WTC11 (cell line): Measurements from ENCODE around the gene SSTR5. TPM values are rescaled to one million over a fixed set of nuclear protein-coding genes. Genes with fewer than 3 reads are reported as not detected.

Experiments
- ATAC-seq: fragments of 200-7000 bp; cut with Tn5 transposase; 2 replicates; pipeline ENCODE4 v1.10.0; 2021; ENCODE audit warnings: mild to moderate bottlenecking, moderate library complexity
- CTCF ChIA-PET: fragments of 300-600 bp; sonication (Branson Sonifier 250); formaldehyde crosslinking; loops from one replicate; lab custom pipeline; 2021; ENCODE audit warnings: antibody characterized with exemption; lab: Charles Lee
- POLR2A ChIA-PET: fragments of 350-600 bp; sonication (Branson Sonifier 250); formaldehyde crosslinking; loops from one replicate; lab custom pipeline; 2021; ENCODE audit warnings: antibody characterized with exemption; lab: Charles Lee
- DNase-seq: peaks from one replicate; pipeline ENCODE4 v3.0.0; 2021; ENCODE audit warnings: low spot score
- H3K27ac Mint-ChIP-seq: 2 replicates; pipeline ENCODE4 v1.8.0; 2021; ENCODE audit warnings: mixed read lengths
- H3K27me3 Mint-ChIP-seq: 2 replicates; pipeline ENCODE4 v1.8.0; 2021; ENCODE audit warnings: low read depth, mild to moderate bottlenecking, moderate library complexity, mixed read lengths
- H3K36me3 Mint-ChIP-seq: 2 replicates; pipeline ENCODE4 v1.8.0; 2021; ENCODE audit warnings: mixed read lengths
- H3K4me1 Mint-ChIP-seq: 2 replicates; pipeline ENCODE4 v1.8.0; 2022; ENCODE audit warnings: mixed read lengths
- H3K4me3 Mint-ChIP-seq: 2 replicates; pipeline ENCODE4 v1.8.0; 2021; ENCODE audit warnings: mild to moderate bottlenecking, moderate library complexity, mixed read lengths
- H3K9me3 Mint-ChIP-seq: 2 replicates; pipeline ENCODE4 v1.8.0; 2021; ENCODE audit warnings: mixed read lengths
- ELF4 ChIP-seq: sonication (generic); formaldehyde crosslinking; IDR thresholded peaks from 2 replicates; pipeline ENCODE4 v1.8.1; 2022; ENCODE audit warnings: low read depth, mild to moderate bottlenecking, moderate library complexity, missing genetic modification reagents
- FOXP1 ChIP-seq: sonication (generic); formaldehyde crosslinking; IDR thresholded peaks from 2 replicates; pipeline ENCODE4 v1.8.0; 2022; ENCODE audit warnings: missing genetic modification reagents, mild to moderate bottlenecking, moderate library complexity, borderline replicate concordance
- MXD4 ChIP-seq: fragments of 250-450 bp; sonication (Bioruptor Pico); IDR thresholded peaks from 2 replicates; pipeline ENCODE4 v1.8.0; 2021; ENCODE audit warnings: mild to moderate bottlenecking, moderate library complexity, borderline replicate concordance
- NR2C2 ChIP-seq: sonication (generic); formaldehyde crosslinking; IDR thresholded peaks from 2 replicates; pipeline ENCODE4 v1.8.0; 2022; ENCODE audit warnings: mild to moderate bottlenecking, missing genetic modification reagents
- USF1 ChIP-seq: sonication (generic); formaldehyde crosslinking; IDR thresholded peaks from 2 replicates; pipeline ENCODE4 v1.8.0; 2022; ENCODE audit warnings: mild to moderate bottlenecking, missing genetic modification reagents
- total RNA-seq: library from RNA; stranded (reverse); gene quantifications from 3 replicates; pipeline ENCODE4 v1.2.3, GENCODE V29; 2021
- TF ChIP-seq, protein P1 (sequence below): fragments of 250-450 bp; sonication (Bioruptor Pico); conservative IDR thresholded peaks from 2 replicates; pipeline ENCODE4 v1.9.0; 2021; ENCODE audit warnings: mild to moderate bottlenecking
- TF ChIP-seq, protein P2 (sequence below): sonication (generic); formaldehyde crosslinking; IDR thresholded peaks from 2 replicates; pipeline ENCODE4 v1.8.1; 2022; ENCODE audit warnings: missing genetic modification reagents, borderline replicate concordance
- TF ChIP-seq, protein P3 (sequence below): sonication (generic); formaldehyde crosslinking; IDR thresholded peaks from 2 replicates; pipeline ENCODE4 v1.8.1; 2023; ENCODE audit warnings: mild to moderate bottlenecking, missing genetic modification reagents, borderline replicate concordance
- TF ChIP-seq, protein P4 (sequence below): fragments of 200-600 bp; IDR thresholded peaks from 2 replicates; pipeline ENCODE4 v1.8.0; 2022; ENCODE audit warnings: antibody characterized with exemption
- TF ChIP-seq, protein P5 (sequence below): fragments of 250-450 bp; sonication (Bioruptor Pico); IDR thresholded peaks from 2 replicates; pipeline ENCODE4 v1.8.0; 2021; ENCODE audit warnings: mild to moderate bottlenecking
- TF ChIP-seq, protein P6 (sequence below): sonication (generic); formaldehyde crosslinking; IDR thresholded peaks from 2 replicates; pipeline ENCODE4 v1.8.1; 2023; ENCODE audit warnings: mild to moderate bottlenecking, missing genetic modification reagents
- TF ChIP-seq, protein P7 (sequence below): sonication (generic); formaldehyde crosslinking; IDR thresholded peaks from 2 replicates; pipeline ENCODE4 v1.8.0; 2023; ENCODE audit warnings: missing genetic modification reagents, mild to moderate bottlenecking, borderline replicate concordance

The SSTR5 gene
- total RNA-seq, 1 experiment from 2014 or later, result 0.61 TPM

DNA sequence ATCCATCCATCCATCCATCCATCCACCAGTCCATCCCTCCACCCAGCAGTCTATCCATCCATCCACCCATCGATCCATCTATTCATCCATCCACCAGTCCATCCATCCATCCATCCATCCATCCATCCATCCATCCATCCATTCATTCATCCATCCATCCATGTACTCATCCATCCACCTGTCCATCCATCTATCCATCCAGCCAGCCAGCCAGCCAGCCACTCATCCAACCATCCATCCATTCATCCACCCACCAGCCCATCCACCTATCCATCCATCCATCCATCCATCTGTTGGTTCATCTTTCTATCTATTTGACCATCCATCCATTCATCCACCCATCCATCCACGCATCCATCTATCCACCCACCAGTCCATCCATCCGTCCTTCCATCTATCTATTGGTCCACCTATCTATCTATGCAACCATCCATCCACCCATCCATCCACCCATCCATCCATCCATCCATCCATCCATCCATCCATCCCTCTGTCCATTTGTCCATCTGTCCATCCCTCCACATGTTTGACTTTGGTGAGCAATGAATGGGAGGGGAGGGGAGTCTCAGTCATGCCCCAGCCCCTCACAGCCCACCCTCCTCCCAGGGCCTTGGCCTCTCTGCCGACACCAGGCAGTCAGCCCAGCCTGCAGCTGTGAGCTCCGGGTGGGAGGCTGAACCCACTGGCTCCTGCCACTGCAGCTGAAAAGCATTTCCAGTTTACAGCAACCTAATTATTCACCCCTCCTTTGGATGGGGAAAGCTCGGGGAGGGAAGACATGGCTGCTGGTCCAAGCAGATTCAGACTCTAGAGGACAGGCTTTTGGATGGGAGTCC is 38.1 kb upstream of the SSTR5 start (continued):
- TF ChIP-seq, protein P1, sequence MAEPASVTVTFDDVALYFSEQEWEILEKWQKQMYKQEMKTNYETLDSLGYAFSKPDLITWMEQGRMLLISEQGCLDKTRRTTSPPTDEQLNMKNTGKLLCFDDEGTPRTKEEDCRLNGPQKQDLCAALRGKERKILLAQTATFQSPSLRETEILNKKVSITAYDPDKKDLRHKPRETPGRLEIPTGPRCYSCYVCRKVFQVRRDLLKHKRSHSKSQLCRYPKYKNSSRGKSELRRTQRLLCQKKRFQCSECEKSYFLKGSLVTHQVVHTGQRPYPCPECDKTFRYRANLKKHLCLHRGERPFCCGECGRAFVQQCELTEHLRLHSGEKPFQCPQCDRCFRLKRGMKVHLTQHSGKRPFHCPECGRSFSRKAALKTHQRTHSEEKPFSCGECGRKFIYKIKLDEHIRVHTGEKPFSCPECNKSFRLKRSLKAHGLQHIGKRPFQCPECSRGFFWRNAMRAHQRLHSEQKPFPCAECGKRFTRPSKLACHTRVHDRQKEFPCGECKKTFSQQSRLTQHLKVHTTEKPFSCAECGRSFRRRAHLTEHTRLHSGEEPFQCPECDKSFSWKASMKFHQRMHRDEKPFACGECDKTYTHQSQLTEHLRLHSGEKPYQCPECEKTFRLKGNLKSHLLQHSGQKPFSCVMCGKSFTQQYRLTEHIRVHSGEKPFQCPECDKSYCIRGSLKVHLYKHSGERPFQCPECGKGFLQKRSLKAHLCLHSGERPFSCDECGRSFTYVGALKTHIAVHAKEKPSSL (CRISPR knock-in tag), result no peak

DNA sequence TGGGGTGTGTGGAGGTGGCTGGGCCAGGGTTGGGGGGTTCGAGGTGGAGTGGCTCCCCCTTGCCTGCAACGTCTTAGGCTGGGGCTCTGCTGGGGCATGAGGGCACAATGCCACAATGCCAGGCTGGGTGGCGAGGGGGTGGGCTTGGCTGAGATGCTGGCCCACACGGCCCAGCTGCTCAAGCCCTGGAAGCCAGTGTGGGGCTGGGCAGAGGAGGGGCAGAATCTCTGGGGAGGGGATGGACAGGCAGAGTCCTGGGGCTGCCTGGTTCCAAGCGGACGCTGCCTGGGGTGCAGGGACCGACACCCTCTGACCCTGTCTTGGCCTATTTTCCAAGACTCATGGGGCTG is 37.5 kb upstream of the SSTR5 start:
- no peak for TF ChIP-seq NR2C2 (CRISPR knock-in tag)
- TF ChIP-seq, protein P2, sequence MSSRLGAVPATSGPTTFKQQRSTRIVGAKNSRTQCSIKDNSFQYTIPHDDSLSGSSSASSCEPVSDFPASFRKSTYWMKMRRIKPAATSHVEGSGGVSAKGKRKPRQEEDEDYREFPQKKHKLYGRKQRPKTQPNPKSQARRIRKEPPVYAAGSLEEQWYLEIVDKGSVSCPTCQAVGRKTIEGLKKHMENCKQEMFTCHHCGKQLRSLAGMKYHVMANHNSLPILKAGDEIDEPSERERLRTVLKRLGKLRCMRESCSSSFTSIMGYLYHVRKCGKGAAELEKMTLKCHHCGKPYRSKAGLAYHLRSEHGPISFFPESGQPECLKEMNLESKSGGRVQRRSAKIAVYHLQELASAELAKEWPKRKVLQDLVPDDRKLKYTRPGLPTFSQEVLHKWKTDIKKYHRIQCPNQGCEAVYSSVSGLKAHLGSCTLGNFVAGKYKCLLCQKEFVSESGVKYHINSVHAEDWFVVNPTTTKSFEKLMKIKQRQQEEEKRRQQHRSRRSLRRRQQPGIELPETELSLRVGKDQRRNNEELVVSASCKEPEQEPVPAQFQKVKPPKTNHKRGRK (CRISPR knock-in tag), result no peak
- TF ChIP-seq USF1, result no peak
- TF ChIP-seq, all 79 proteins: peak for 0

GRCh38 chr16:1036166-1036565 is 36.4 kb upstream of the SSTR5 start:
- no peak overlapping the region for H3K27ac Mint-ChIP-seq
- POLR2A ChIA-PET, result interaction anchor here (1.1 kb wide), 1 partner anchor 106 kb away, joined by 3 read pairs; no protein-coding TSS in a partner anchor
- TF ChIP-seq MXD4 (CRISPR knock-in tag) (no peak), FOXP1 (CRISPR knock-in tag) (no peak), ELF4 (CRISPR knock-in tag) (no peak)
- TF ChIP-seq, protein P3, sequence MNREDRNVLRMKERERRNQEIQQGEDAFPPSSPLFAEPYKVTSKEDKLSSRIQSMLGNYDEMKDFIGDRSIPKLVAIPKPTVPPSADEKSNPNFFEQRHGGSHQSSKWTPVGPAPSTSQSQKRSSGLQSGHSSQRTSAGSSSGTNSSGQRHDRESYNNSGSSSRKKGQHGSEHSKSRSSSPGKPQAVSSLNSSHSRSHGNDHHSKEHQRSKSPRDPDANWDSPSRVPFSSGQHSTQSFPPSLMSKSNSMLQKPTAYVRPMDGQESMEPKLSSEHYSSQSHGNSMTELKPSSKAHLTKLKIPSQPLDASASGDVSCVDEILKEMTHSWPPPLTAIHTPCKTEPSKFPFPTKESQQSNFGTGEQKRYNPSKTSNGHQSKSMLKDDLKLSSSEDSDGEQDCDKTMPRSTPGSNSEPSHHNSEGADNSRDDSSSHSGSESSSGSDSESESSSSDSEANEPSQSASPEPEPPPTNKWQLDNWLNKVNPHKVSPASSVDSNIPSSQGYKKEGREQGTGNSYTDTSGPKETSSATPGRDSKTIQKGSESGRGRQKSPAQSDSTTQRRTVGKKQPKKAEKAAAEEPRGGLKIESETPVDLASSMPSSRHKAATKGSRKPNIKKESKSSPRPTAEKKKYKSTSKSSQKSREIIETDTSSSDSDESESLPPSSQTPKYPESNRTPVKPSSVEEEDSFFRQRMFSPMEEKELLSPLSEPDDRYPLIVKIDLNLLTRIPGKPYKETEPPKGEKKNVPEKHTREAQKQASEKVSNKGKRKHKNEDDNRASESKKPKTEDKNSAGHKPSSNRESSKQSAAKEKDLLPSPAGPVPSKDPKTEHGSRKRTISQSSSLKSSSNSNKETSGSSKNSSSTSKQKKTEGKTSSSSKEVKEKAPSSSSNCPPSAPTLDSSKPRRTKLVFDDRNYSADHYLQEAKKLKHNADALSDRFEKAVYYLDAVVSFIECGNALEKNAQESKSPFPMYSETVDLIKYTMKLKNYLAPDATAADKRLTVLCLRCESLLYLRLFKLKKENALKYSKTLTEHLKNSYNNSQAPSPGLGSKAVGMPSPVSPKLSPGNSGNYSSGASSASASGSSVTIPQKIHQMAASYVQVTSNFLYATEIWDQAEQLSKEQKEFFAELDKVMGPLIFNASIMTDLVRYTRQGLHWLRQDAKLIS (CRISPR knock-in tag), result no peak
- TF ChIP-seq, protein P4, sequence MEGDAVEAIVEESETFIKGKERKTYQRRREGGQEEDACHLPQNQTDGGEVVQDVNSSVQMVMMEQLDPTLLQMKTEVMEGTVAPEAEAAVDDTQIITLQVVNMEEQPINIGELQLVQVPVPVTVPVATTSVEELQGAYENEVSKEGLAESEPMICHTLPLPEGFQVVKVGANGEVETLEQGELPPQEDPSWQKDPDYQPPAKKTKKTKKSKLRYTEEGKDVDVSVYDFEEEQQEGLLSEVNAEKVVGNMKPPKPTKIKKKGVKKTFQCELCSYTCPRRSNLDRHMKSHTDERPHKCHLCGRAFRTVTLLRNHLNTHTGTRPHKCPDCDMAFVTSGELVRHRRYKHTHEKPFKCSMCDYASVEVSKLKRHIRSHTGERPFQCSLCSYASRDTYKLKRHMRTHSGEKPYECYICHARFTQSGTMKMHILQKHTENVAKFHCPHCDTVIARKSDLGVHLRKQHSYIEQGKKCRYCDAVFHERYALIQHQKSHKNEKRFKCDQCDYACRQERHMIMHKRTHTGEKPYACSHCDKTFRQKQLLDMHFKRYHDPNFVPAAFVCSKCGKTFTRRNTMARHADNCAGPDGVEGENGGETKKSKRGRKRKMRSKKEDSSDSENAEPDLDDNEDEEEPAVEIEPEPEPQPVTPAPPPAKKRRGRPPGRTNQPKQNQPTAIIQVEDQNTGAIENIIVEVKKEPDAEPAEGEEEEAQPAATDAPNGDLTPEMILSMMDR, result no peak
- TF ChIP-seq, protein P5, sequence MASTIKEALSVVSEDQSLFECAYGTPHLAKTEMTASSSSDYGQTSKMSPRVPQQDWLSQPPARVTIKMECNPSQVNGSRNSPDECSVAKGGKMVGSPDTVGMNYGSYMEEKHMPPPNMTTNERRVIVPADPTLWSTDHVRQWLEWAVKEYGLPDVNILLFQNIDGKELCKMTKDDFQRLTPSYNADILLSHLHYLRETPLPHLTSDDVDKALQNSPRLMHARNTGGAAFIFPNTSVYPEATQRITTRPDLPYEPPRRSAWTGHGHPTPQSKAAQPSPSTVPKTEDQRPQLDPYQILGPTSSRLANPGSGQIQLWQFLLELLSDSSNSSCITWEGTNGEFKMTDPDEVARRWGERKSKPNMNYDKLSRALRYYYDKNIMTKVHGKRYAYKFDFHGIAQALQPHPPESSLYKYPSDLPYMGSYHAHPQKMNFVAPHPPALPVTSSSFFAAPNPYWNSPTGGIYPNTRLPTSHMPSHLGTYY, result no peak
- TF ChIP-seq, protein P6, sequence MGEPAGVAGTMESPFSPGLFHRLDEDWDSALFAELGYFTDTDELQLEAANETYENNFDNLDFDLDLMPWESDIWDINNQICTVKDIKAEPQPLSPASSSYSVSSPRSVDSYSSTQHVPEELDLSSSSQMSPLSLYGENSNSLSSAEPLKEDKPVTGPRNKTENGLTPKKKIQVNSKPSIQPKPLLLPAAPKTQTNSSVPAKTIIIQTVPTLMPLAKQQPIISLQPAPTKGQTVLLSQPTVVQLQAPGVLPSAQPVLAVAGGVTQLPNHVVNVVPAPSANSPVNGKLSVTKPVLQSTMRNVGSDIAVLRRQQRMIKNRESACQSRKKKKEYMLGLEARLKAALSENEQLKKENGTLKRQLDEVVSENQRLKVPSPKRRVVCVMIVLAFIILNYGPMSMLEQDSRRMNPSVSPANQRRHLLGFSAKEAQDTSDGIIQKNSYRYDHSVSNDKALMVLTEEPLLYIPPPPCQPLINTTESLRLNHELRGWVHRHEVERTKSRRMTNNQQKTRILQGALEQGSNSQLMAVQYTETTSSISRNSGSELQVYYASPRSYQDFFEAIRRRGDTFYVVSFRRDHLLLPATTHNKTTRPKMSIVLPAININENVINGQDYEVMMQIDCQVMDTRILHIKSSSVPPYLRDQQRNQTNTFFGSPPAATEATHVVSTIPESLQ (CRISPR knock-in tag), result no peak
- TF ChIP-seq, protein P7, sequence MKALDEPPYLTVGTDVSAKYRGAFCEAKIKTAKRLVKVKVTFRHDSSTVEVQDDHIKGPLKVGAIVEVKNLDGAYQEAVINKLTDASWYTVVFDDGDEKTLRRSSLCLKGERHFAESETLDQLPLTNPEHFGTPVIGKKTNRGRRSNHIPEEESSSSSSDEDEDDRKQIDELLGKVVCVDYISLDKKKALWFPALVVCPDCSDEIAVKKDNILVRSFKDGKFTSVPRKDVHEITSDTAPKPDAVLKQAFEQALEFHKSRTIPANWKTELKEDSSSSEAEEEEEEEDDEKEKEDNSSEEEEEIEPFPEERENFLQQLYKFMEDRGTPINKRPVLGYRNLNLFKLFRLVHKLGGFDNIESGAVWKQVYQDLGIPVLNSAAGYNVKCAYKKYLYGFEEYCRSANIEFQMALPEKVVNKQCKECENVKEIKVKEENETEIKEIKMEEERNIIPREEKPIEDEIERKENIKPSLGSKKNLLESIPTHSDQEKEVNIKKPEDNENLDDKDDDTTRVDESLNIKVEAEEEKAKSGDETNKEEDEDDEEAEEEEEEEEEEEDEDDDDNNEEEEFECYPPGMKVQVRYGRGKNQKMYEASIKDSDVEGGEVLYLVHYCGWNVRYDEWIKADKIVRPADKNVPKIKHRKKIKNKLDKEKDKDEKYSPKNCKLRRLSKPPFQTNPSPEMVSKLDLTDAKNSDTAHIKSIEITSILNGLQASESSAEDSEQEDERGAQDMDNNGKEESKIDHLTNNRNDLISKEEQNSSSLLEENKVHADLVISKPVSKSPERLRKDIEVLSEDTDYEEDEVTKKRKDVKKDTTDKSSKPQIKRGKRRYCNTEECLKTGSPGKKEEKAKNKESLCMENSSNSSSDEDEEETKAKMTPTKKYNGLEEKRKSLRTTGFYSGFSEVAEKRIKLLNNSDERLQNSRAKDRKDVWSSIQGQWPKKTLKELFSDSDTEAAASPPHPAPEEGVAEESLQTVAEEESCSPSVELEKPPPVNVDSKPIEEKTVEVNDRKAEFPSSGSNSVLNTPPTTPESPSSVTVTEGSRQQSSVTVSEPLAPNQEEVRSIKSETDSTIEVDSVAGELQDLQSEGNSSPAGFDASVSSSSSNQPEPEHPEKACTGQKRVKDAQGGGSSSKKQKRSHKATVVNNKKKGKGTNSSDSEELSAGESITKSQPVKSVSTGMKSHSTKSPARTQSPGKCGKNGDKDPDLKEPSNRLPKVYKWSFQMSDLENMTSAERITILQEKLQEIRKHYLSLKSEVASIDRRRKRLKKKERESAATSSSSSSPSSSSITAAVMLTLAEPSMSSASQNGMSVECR (CRISPR knock-in tag), result no peak

More for the DNA sequence above, 37.5 kb upstream of the SSTR5 start:
- Mint-ChIP-seq H3K9me3 (no peaks in the 10 kb centered on the region), H3K36me3 (no peaks in the 10 kb centered on the region), H3K27ac (no peak overlapping the region), H3K4me3 (no peak overlapping the region), H3K27me3 (no peaks in the 10 kb centered on the region), H3K4me1 (no peaks in the 10 kb centered on the region)
- DNase-seq (no peak), ATAC-seq (no peak)
- ChIA-PET POLR2A (no interaction called here), CTCF (no interaction called here)

More at GRCh38 chr16:1036166-1036565, 36.4 kb upstream of the SSTR5 start:
- Mint-ChIP-seq H3K36me3 (no peaks in the 10 kb centered on the region), H3K4me3 (no peak overlapping the region), H3K27me3 (no peaks in the 10 kb centered on the region), H3K4me1 (no peaks in the 10 kb centered on the region), H3K9me3 (no peaks in the 10 kb centered on the region)
- DNase-seq (no peak), ATAC-seq (no peak)
- CTCF ChIA-PET, result interaction anchor here (1.6 kb wide), 1 partner anchor 38 kb away, joined by 5 read pairs; no protein-coding TSS in a partner anchor
